ENCODE measurements around the gene EML4.
"Not testable (repeated sequence)": the region's sequence is repeated elsewhere in the genome, so short reads cannot be mapped to it uniquely, and the experiment has no call there.

Gene EML4

GRCh38 chr2:42324244-42324643 is 155.1 kb downstream of the EML4 start:
- no peak overlapping the region for H3K27ac Mint-ChIP-seq
- no peaks in the 10 kb centered on the region for H3K27me3 Mint-ChIP-seq
- H3K4me3 Mint-ChIP-seq = no peak overlapping the region

GRCh38 chr2:42324949-42325348 is 155.8 kb downstream of the EML4 start:
- Mint-ChIP-seq H3K27ac (peak overlapping the region; percentile 32), H3K4me1 (peaks cover 18% of the 10 kb centered on the region), H3K27me3 (no peaks in the 10 kb centered on the region), H3K4me3 (no peak overlapping the region), H3K9me3 (no peaks in the 10 kb centered on the region), H3K36me3 (peaks cover 8% of the 10 kb centered on the region)

More at GRCh38 chr2:42324244-42324643, 155.1 kb downstream of the EML4 start:
- Mint-ChIP-seq H3K9me3 (no peaks in the 10 kb centered on the region), H3K4me1 (peaks cover 14% of the 10 kb centered on the region), H3K36me3 (peaks cover 6% of the 10 kb centered on the region)

- no peak overlapping the region for H3K4me3 Mint-ChIP-seq
- H3K27ac Mint-ChIP-seq = peak overlapping the region; percentile 77
- H3K4me1 Mint-ChIP-seq = peaks cover 20% of the 10 kb centered on the region
- peaks cover 6% of the 10 kb centered on the region for H3K36me3 Mint-ChIP-seq
- H3K9me3 Mint-ChIP-seq = no peaks in the 10 kb centered on the region
- H3K27me3 Mint-ChIP-seq = no peaks in the 10 kb centered on the region
Measured at GRCh38 chr2:42325609-42326008, 156.5 kb downstream of the EML4 start.

- Mint-ChIP-seq H3K4me1 (peaks cover 14% of the 10 kb centered on the region), H3K27me3 (no peaks in the 10 kb centered on the region), H3K4me3 (no peak overlapping the region), H3K36me3 (peaks cover 2% of the 10 kb centered on the region), H3K27ac (peak overlapping the region; percentile 23), H3K9me3 (no peaks in the 10 kb centered on the region)
Measured at GRCh38 chr2:42327125-42327524, 158.0 kb downstream of the EML4 start.

GRCh38 chr2:42328148-42328833 is 159.1 kb downstream of the EML4 start:
- Mint-ChIP-seq H3K36me3 (peaks cover 7% of the 10 kb centered on the region), H3K27me3 (no peaks in the 10 kb centered on the region), H3K9me3 (no peaks in the 10 kb centered on the region), H3K27ac (peak overlapping the region; percentile 57), H3K4me3 (no peak overlapping the region), H3K4me1 (peaks cover 10% of the 10 kb centered on the region)

GRCh38 chr2:42328923-42329322 is 159.8 kb downstream of the EML4 start:
- no peak overlapping the region for H3K4me3 Mint-ChIP-seq
- peaks cover 12% of the 10 kb centered on the region for H3K36me3 Mint-ChIP-seq
- H3K9me3 Mint-ChIP-seq = no peaks in the 10 kb centered on the region
- peaks cover 10% of the 10 kb centered on the region for H3K4me1 Mint-ChIP-seq
- H3K27ac Mint-ChIP-seq = no peak overlapping the region
- H3K27me3 Mint-ChIP-seq = no peaks in the 10 kb centered on the region

GRCh38 chr2:42329736-42330135 is 160.6 kb downstream of the EML4 start:
- Mint-ChIP-seq H3K27me3 (no peaks in the 10 kb centered on the region), H3K36me3 (peaks cover 16% of the 10 kb centered on the region), H3K4me3 (no peak overlapping the region), H3K4me1 (peaks cover 10% of the 10 kb centered on the region), H3K9me3 (no peaks in the 10 kb centered on the region), H3K27ac (peak overlapping the region; percentile 51)

- Mint-ChIP-seq H3K36me3 (peaks cover 21% of the 10 kb centered on the region), H3K27me3 (no peaks in the 10 kb centered on the region), H3K4me3 (no peak overlapping the region), H3K4me1 (peaks cover 10% of the 10 kb centered on the region), H3K27ac (peak overlapping the region; percentile 35), H3K9me3 (no peaks in the 10 kb centered on the region)
Measured at GRCh38 chr2:42331569-42332284, 162.6 kb downstream of the EML4 start.

GRCh38 chr2:42332575-42332974 is 163.4 kb downstream of the EML4 start:
- no peak overlapping the region for H3K4me3 Mint-ChIP-seq
- peak overlapping the region; percentile 25 for H3K27ac Mint-ChIP-seq
- H3K9me3 Mint-ChIP-seq = no peaks in the 10 kb centered on the region
- H3K27me3 Mint-ChIP-seq = no peaks in the 10 kb centered on the region
- peaks cover 28% of the 10 kb centered on the region for H3K36me3 Mint-ChIP-seq
- H3K4me1 Mint-ChIP-seq = peaks cover 10% of the 10 kb centered on the region

- H3K4me3 Mint-ChIP-seq = no peak overlapping the region
- peak overlapping the region; percentile 55 for H3K27ac Mint-ChIP-seq
- H3K27me3 Mint-ChIP-seq = no peaks in the 10 kb centered on the region
- no peaks in the 10 kb centered on the region for H3K9me3 Mint-ChIP-seq
- peaks cover 10% of the 10 kb centered on the region for H3K4me1 Mint-ChIP-seq
- peaks cover 35% of the 10 kb centered on the region for H3K36me3 Mint-ChIP-seq
Measured at GRCh38 chr2:42333579-42333978, 164.4 kb downstream of the EML4 start.

GRCh38 chr2:42334220-42334619 is 165.1 kb downstream of the EML4 start:
- H3K9me3 Mint-ChIP-seq = no peaks in the 10 kb centered on the region
- H3K27ac Mint-ChIP-seq = no peak overlapping the region
- H3K36me3 Mint-ChIP-seq = peaks cover 37% of the 10 kb centered on the region
- no peaks in the 10 kb centered on the region for H3K27me3 Mint-ChIP-seq
- peaks cover 10% of the 10 kb centered on the region for H3K4me1 Mint-ChIP-seq
- H3K4me3 Mint-ChIP-seq = no peak overlapping the region

- H3K27ac Mint-ChIP-seq, H3K27me3 Mint-ChIP-seq, H3K9me3 Mint-ChIP-seq, H3K4me3 Mint-ChIP-seq, H3K4me1 Mint-ChIP-seq: not testable (repeated sequence)
- peaks cover 37% of the 10 kb centered on the region for H3K36me3 Mint-ChIP-seq
Measured at GRCh38 chr2:42334865-42335264, 165.7 kb downstream of the EML4 start.

- no peaks in the 10 kb centered on the region for H3K27me3 Mint-ChIP-seq
- no peaks in the 10 kb centered on the region for H3K9me3 Mint-ChIP-seq
- no peak overlapping the region for H3K4me3 Mint-ChIP-seq
- H3K27ac Mint-ChIP-seq = peak overlapping the region; percentile 62
- peaks cover 43% of the 10 kb centered on the region for H3K36me3 Mint-ChIP-seq
- peaks cover 8% of the 10 kb centered on the region for H3K4me1 Mint-ChIP-seq
Measured at GRCh38 chr2:42335514-42336104, 166.5 kb downstream of the EML4 start.

- Mint-ChIP-seq H3K36me3 (peaks cover 43% of the 10 kb centered on the region), H3K27me3 (no peaks in the 10 kb centered on the region), H3K4me3 (no peak overlapping the region), H3K4me1 (peaks cover 9% of the 10 kb centered on the region), H3K9me3 (no peaks in the 10 kb centered on the region), H3K27ac (peak overlapping the region; percentile 79)
Measured at GRCh38 chr2:42336361-42336965, 167.3 kb downstream of the EML4 start.

- no peaks in the 10 kb centered on the region for H3K27me3 Mint-ChIP-seq
- peaks cover 18% of the 10 kb centered on the region for H3K4me1 Mint-ChIP-seq
- H3K9me3 Mint-ChIP-seq = no peaks in the 10 kb centered on the region
- peaks cover 45% of the 10 kb centered on the region for H3K36me3 Mint-ChIP-seq
- no peak overlapping the region for H3K4me3 Mint-ChIP-seq
- no peak overlapping the region for H3K27ac Mint-ChIP-seq
Measured at GRCh38 chr2:42337356-42337820, 168.2 kb downstream of the EML4 start.
